PC-3 (cell line): ENCODE data around the gene SLC43A1. TPM values are rescaled to one million over a fixed set of nuclear protein-coding genes. Genes with fewer than 3 reads are reported as not detected.

ENCODE experiments used
- ATAC-seq: fragments of 200-7000 bp; cut with Tn5 transposase; 2 replicates; pipeline ENCODE4 v1.9.1; 2020; ENCODE audit warnings: mild to moderate bottlenecking, moderate library complexity
- BruUV-seq: library from RNA; stranded (reverse); fragments of 400-500 nt; replicated peaks from 2 replicates; lab custom pipeline; 2021; lab: Mats Ljungman, UMichigan
- CTCF ChIA-PET: fragments of 300-600 bp; sonication (Branson Sonifier 250); formaldehyde crosslinking; loops from one replicate; lab custom pipeline; 2022; ENCODE audit warnings: antibody characterized with exemption; lab: Charles Lee
- POLR2A ChIA-PET: fragments of 300-600 bp; sonication (Branson Sonifier 250); formaldehyde crosslinking; loops from one replicate; lab custom pipeline; 2022; ENCODE audit warnings: antibody characterized with exemption; ENCODE audit not compliant: unreplicated experiment; lab: Charles Lee
- DNase-seq: peaks from one replicate; pipeline ENCODE4 v3.0.0-alpha.2; 2015
- H2AFZ ChIP-seq: fragments of 300-600 bp; sonication (generic); 2 replicates; pipeline ENCODE4 v1.6.0; 2016; ENCODE audit warnings: antibody characterized with exemption, low read length
- H3F3A ChIP-seq: fragments of 300-600 bp; sonication (generic); one replicate; pipeline ENCODE4 v1.6.0; 2017; ENCODE audit warnings: antibody characterized with exemption, low read length, control low read depth, mild to moderate bottlenecking; ENCODE audit not compliant: unreplicated experiment
- H3K27ac ChIP-seq: fragments of 300-600 bp; sonication (generic); 2 replicates; pipeline ENCODE4 v1.5.1; 2016; ENCODE audit warnings: mild to moderate bottlenecking, low read length
- H3K27me3 ChIP-seq: fragments of 300-600 bp; sonication (generic); 2 replicates; pipeline ENCODE4 v1.6.1; 2016; ENCODE audit warnings: low read length, mixed read lengths
- H3K36me3 ChIP-seq: fragments of 300-600 bp; sonication (generic); 2 replicates; pipeline ENCODE4 v1.6.1; 2016; ENCODE audit warnings: low read depth, mixed run types, low read length, mixed read lengths
- H3K4me1 ChIP-seq: fragments of 300-600 bp; sonication (generic); 2 replicates; pipeline ENCODE4 v1.5.1; 2016; ENCODE audit warnings: low read length; ENCODE audit not compliant: insufficient read depth
- H3K4me2 ChIP-seq: fragments of 300-600 bp; sonication (generic); 2 replicates; pipeline ENCODE4 v1.6.0; 2016; ENCODE audit warnings: low read length
- H3K4me3 ChIP-seq: fragments of 300-600 bp; sonication (generic); 2 replicates; pipeline ENCODE4 v1.5.1; 2016; ENCODE audit warnings: mild to moderate bottlenecking, low read length, mixed read lengths
- H3K79me2 ChIP-seq: fragments of 300-600 bp; sonication (generic); 2 replicates; pipeline ENCODE4 v1.6.1; 2017; ENCODE audit warnings: low read length, mixed read lengths
- H3K9ac ChIP-seq: fragments of 300-600 bp; sonication (generic); 2 replicates; pipeline ENCODE4 v1.6.0; 2016; ENCODE audit warnings: mild to moderate bottlenecking, low read length
- H3K9me2 ChIP-seq: fragments of 300-600 bp; sonication (generic); replicated peaks from 2 replicates; pipeline ENCODE4 v1.6.1; 2016; ENCODE audit warnings: mixed run types, low read length, mixed read lengths
- H3K9me3 ChIP-seq: fragments of 300-600 bp; sonication (generic); 2 replicates; pipeline ENCODE4 v1.6.1; 2016; ENCODE audit warnings: low read length, mixed read lengths
- H4K20me1 ChIP-seq: fragments of 300-600 bp; sonication (generic); 2 replicates; pipeline ENCODE4 v1.6.1; 2016; ENCODE audit warnings: low read length, mixed read lengths
- EZH2 ChIP-seq: fragments of 300-600 bp; sonication (generic); IDR thresholded peaks from one replicate; pipeline ENCODE4 v1.6.1; 2017; ENCODE audit warnings: antibody characterized with exemption, mild to moderate bottlenecking, low read length; ENCODE audit not compliant: unreplicated experiment
- EZH2phosphoT487 ChIP-seq: fragments of 300-600 bp; sonication (generic); IDR thresholded peaks from 2 replicates; pipeline ENCODE4 v1.6.1; 2018; ENCODE audit warnings: mild to moderate bottlenecking, antibody characterized with exemption, low read length, borderline replicate concordance
- intact Hi-C: fragments of 100-400 bp; cut with micrococcal nuclease; formaldehyde crosslinking; loops from 2 replicates; pipeline ENCODE4 v1.9.0; 2023
- total RNA-seq: library from RNA; depleted of rRNA; stranded (reverse); fragments of >200 nt; gene quantifications from 2 replicates; pipeline ENCODE4 v1.2.3, GENCODE V29; 2014
- TF ChIP-seq, protein P1 (sequence below): fragments of 300-600 bp; sonication (generic); conservative IDR thresholded peaks from 2 replicates; pipeline ENCODE4 v1.5.1; 2017; ENCODE audit warnings: antibody characterized with exemption, low read depth, mild to moderate bottlenecking, low read length

Gene SLC43A1
- total RNA-seq, 1 experiment from 2014 or later = 12.4 TPM

DNA sequence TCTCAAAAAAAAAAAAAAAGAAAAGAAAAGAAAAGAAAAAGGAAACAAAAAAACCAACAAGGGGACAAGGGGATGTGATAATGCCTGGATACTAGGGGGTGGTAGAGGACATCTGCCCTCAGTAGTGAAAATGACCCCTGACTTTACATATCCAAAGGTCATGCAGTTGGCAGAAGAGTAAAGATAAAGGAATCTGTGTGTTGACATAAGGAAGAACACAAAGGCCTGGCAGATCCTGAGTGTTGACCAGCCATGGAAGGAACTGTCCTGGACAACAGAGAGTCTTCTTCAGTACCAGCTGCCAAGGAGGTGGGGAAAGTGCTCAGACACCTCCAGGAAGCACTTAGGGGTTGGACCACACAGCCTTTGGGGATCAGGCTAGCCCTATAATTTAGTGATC, 12.6 kb downstream of the SLC43A1 start:
- H3K36me3 ChIP-seq = no peaks in the 10 kb centered on the region
- H3K9ac ChIP-seq = no peak overlapping the region
- no TSS peak for BruUV-seq
- H3K79me2 ChIP-seq = no peaks in the 10 kb centered on the region
- ATAC-seq = no peak
- no peak overlapping the region for H3K27ac ChIP-seq
- H3K4me1 ChIP-seq = peaks cover 9% of the 10 kb centered on the region; the same call in 1 of the 2 replicates
- TF ChIP-seq EZH2phosphoT487 = no peak
- TF ChIP-seq, protein P1, sequence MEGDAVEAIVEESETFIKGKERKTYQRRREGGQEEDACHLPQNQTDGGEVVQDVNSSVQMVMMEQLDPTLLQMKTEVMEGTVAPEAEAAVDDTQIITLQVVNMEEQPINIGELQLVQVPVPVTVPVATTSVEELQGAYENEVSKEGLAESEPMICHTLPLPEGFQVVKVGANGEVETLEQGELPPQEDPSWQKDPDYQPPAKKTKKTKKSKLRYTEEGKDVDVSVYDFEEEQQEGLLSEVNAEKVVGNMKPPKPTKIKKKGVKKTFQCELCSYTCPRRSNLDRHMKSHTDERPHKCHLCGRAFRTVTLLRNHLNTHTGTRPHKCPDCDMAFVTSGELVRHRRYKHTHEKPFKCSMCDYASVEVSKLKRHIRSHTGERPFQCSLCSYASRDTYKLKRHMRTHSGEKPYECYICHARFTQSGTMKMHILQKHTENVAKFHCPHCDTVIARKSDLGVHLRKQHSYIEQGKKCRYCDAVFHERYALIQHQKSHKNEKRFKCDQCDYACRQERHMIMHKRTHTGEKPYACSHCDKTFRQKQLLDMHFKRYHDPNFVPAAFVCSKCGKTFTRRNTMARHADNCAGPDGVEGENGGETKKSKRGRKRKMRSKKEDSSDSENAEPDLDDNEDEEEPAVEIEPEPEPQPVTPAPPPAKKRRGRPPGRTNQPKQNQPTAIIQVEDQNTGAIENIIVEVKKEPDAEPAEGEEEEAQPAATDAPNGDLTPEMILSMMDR = no peak
- intact Hi-C loops = no loop called here
- H3K4me2 ChIP-seq = no peak overlapping the region
- H3K9me3 ChIP-seq = no peaks in the 10 kb centered on the region
- H3F3A ChIP-seq = no peaks in the 10 kb centered on the region
- ChIA-PET CTCF (interaction anchor here (0.6 kb wide), 1 partner anchor 157 kb away, joined by 4 read pairs; no protein-coding TSS in a partner anchor), POLR2A (no interaction called here)
- DNase-seq = no peak
- no peak overlapping the region for H3K4me3 ChIP-seq
- H3K27me3 ChIP-seq = no peaks in the 10 kb centered on the region
- no peaks in the 10 kb centered on the region for H3K9me2 ChIP-seq
- H2AFZ ChIP-seq = no peak overlapping the region
- H4K20me1 ChIP-seq = no peaks in the 10 kb centered on the region

- H3K4me1 ChIP-seq = peaks cover 9% of the 10 kb centered on the region; the same call in 1 of the 2 replicates
- H3K36me3 ChIP-seq = no peaks in the 10 kb centered on the region
- no peak for DNase-seq
- no peak overlapping the region for H2AFZ ChIP-seq
- H3K27ac ChIP-seq = no peak overlapping the region
- ATAC-seq = no peak
- H3F3A ChIP-seq = no peaks in the 10 kb centered on the region
- TF ChIP-seq EZH2phosphoT487 (no peak), EZH2 (no peak)
- TF ChIP-seq, protein P1 = no peak
- no peak overlapping the region for H3K4me3 ChIP-seq
- no peaks in the 10 kb centered on the region for H3K79me2 ChIP-seq
- no peak overlapping the region for H3K9ac ChIP-seq
- H3K27me3 ChIP-seq = no peaks in the 10 kb centered on the region
- H3K9me3 ChIP-seq = no peaks in the 10 kb centered on the region
- no peaks in the 10 kb centered on the region for H3K9me2 ChIP-seq
- no peaks in the 10 kb centered on the region for H4K20me1 ChIP-seq
- ChIA-PET CTCF (interaction anchor here (0.7 to 1.0 kb wide), 3 partner anchors 9 to 157 kb away, joined by 4 to 6 read pairs (median 4); no protein-coding TSS in a partner anchor), POLR2A (no interaction called here)
- intact Hi-C loops = no loop called here
- no peak overlapping the region for H3K4me2 ChIP-seq
- no TSS peak for BruUV-seq
Measured at GRCh38 chr11:57502376-57502775, 13.1 kb downstream of the SLC43A1 start.

DNA sequence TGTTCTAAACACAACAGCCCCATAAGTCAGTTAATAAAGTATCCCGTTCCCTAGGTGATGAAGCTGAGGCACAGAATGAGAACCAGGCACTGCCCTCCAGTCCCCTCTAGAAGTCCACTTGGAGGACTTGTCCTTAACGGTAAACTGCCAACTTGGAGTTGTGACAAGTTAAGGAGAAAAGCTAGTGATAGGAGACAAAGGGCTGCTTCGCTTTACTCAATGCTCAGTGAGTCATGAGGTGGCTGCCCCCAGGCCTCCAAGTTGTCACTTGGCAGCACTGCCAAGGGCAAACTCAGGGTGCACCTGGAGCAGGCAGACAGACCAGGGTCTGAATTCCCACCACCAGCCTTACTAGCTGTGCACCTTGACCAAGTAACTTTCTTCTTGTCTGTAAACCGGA, 13.5 kb downstream of the SLC43A1 start:
- no peaks in the 10 kb centered on the region for H4K20me1 ChIP-seq
- H3K9ac ChIP-seq = no peak overlapping the region
- peak; percentile 63 for DNase-seq
- no peaks in the 10 kb centered on the region for H3K79me2 ChIP-seq
- H3K4me3 ChIP-seq = no peak overlapping the region
- H2AFZ ChIP-seq = no peak overlapping the region
- H3K36me3 ChIP-seq = no peaks in the 10 kb centered on the region
- H3K27ac ChIP-seq = no peak overlapping the region
- peaks cover 9% of the 10 kb centered on the region; the same call in 1 of the 2 replicates for H3K4me1 ChIP-seq
- H3K9me2 ChIP-seq = no peaks in the 10 kb centered on the region
- no peaks in the 10 kb centered on the region for H3F3A ChIP-seq
- peak; percentile 10; the same call in 1 of the 2 replicates for ATAC-seq
- TF ChIP-seq EZH2phosphoT487 (no peak), EZH2 (no peak)
- TF ChIP-seq, protein P1 = no peak
- intact Hi-C loops = no loop called here
- no peaks in the 10 kb centered on the region for H3K27me3 ChIP-seq
- POLR2A ChIA-PET = no interaction called here
- no TSS peak for BruUV-seq
- no peak overlapping the region for H3K4me2 ChIP-seq
- CTCF ChIA-PET = interaction anchor here (0.7 to 1.0 kb wide), 3 partner anchors 9 to 156 kb away, joined by 4 to 6 read pairs (median 4); no protein-coding TSS in a partner anchor
- no peaks in the 10 kb centered on the region for H3K9me3 ChIP-seq
